ENCODE data around the gene SLC15A5. TPM values are rescaled to one million over a fixed set of nuclear protein-coding genes. Genes with fewer than 3 reads are reported as not detected.

SLC15A5 gene, protein sequence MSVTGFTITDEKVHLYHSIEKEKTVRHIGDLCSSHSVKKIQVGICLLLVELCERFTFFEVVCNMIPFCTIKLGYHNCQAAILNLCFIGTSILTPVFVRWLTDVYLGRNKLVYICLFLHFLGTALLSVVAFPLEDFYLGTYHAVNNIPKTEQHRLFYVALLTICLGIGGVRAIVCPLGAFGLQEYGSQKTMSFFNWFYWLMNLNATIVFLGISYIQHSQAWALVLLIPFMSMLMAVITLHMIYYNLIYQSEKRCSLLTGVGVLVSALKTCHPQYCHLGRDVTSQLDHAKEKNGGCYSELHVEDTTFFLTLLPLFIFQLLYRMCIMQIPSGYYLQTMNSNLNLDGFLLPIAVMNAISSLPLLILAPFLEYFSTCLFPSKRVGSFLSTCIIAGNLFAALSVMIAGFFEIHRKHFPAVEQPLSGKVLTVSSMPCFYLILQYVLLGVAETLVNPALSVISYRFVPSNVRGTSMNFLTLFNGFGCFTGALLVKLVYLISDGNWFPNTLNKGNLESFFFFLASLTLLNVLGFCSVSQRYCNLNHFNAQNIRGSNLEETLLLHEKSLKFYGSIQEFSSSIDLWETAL
- polyA plus RNA-seq (2012; rRNA removed) = not detected in 2 replicates
- not detected in 2 replicates for polyA plus RNA-seq (2012; cell fraction: cytosol; rRNA removed)
- polyA plus RNA-seq (2012; cell fraction: nucleus; rRNA removed) = not detected in 2 replicates

DNA sequence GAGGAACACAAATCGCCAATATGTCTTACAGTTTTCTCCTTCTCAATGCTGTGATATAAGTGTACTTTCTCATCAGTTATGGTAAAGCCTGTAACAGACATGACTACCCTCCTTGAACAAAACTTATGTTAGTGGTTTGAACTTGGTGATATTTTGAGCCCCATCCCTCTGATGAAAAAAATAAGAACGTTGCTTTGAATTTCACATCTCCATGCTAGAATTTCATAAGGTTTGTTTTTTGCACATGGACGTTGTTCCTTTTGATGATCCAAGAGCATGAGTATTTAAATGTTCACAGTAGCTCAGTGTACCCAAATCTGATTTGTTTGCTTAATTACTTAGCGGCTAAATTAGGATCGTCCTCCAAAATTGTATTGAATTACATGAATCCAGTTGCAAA is at the start of gene SLC15A5:
Gene SLC15A5, minus strand, starts transcription at position 101 of the 400 bp plus-strand sequence. Its CDS starts 0 bp downstream, at position 101.
- Histone ChIP-seq H3K9me2 (no peaks in the 10 kb centered on the region), H3K4me3 (ENCODE audit: low read depth in 2 of 2, low read length in 1 of 2) (no peak within 1 kb of the TSS), H3K36me3 (replicated peaks in 1 of 2; ENCODE audit: control insufficient read depth in 1 of 2, insufficient read depth in 2 of 2, low read length in 1 of 2) (no peaks in the 10 kb centered on the region), H3F3A (replicated peaks; ENCODE audit: insufficient read depth) (no peaks in the 10 kb centered on the region), H2AFZ (ENCODE audit: low read depth) (no peak within 1 kb of the TSS), H3K27me3 (ENCODE audit: insufficient read depth) (no peaks in the 10 kb centered on the region), H3K27ac (ENCODE audit: low read depth in 2 of 2, low read length in 1 of 2) (no peak within 1 kb of the TSS), H3K79me2 (ENCODE audit: insufficient read depth) (no peaks in the 10 kb centered on the region), H3K9ac (no peak within 1 kb of the TSS), H4K20me1 (ENCODE audit: insufficient read depth) (no peaks in the 10 kb centered on the region), H3K4me2 (no peak within 1 kb of the TSS), H3K9me3 (no peaks in the 10 kb centered on the region), H3K4me1 (ENCODE audit: control insufficient read depth in 1 of 2, insufficient read depth in 2 of 2, low read depth in 1 of 2, low read length in 1 of 2) (no peaks in the 10 kb centered on the region)
- WGBS (ENCODE audit: low lambda C conversion rate) = 14% methylated on average over 5 of the region's 5 CpGs
- no peak for TF ChIP-seq RAD21 (IDR thresholded peaks at IDR 0.05; ENCODE audit: low read length)
- TF ChIP-seq EP300 (IDR thresholded peaks at IDR 0.05; ENCODE audit: borderline replicate concordance in 1 of 2, low read depth in 1 of 2, low read length in 1 of 2) = no peak
- no peak for TF ChIP-seq YY1 (IDR thresholded peaks at IDR 0.05; ENCODE audit: low read depth)
- TF ChIP-seq NRF1 (IDR thresholded peaks at IDR 0.05; ENCODE audit: low read depth, low read length) = no peak
- TF ChIP-seq TEAD4 (IDR thresholded peaks at IDR 0.05; ENCODE audit: borderline replicate concordance, insufficient read depth) = no peak
- no peak for DNase-seq
- ChIA-PET CTCF (no interaction called here), POLR2A (no interaction called here)

DNA sequence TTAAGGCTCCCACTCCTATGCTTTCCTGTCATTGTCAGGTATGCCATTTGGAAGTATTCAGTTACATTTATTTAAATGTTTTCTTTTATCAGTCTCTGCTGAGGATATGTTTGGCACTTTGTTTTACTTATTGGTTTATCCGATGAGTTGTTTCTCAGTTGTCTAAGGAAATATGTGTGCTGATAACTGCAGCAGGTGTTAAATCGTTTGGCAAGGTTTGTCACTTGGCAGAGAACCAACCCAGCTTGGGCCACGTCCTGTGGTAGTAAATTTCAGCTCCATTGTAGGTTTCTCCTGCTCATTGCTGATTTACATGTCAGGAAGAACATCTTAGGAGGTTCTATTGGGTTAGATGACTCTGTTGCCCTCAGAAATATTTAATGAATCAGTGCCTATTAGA is 47.9 kb upstream of the SLC15A5 start:
- CTCF ChIA-PET = no interaction called here
- DNase-seq = no peak
- Histone ChIP-seq H3K27ac (ENCODE audit: low read depth in 2 of 2, low read length in 1 of 2) (no peak overlapping the region), H3K79me2 (ENCODE audit: insufficient read depth) (no peaks in the 10 kb centered on the region), H3K36me3 (replicated peaks in 1 of 2; ENCODE audit: control insufficient read depth in 1 of 2, insufficient read depth in 2 of 2, low read length in 1 of 2) (no peaks in the 10 kb centered on the region), H3K9ac (no peak overlapping the region), H3K4me2 (no peak overlapping the region), H3K27me3 (ENCODE audit: insufficient read depth) (no peaks in the 10 kb centered on the region), H3K4me3 (ENCODE audit: low read depth in 2 of 2, low read length in 1 of 2) (no peak overlapping the region), H3F3A (replicated peaks; ENCODE audit: insufficient read depth) (no peaks in the 10 kb centered on the region), H2AFZ (ENCODE audit: low read depth) (no peak overlapping the region), H3K9me2 (no peaks in the 10 kb centered on the region), H3K4me1 (ENCODE audit: control insufficient read depth in 1 of 2, insufficient read depth in 2 of 2, low read depth in 1 of 2, low read length in 1 of 2) (no peaks in the 10 kb centered on the region), H3K9me3 (no peaks in the 10 kb centered on the region), H4K20me1 (ENCODE audit: insufficient read depth) (no peaks in the 10 kb centered on the region)
- POLR2A ChIA-PET = no interaction called here
- WGBS (ENCODE audit: low lambda C conversion rate) = 6% methylated on average over 3 of the region's 3 CpGs
- TF ChIP-seq ELF1 (IDR thresholded peaks at IDR 0.05) = no peak
- TF ChIP-seq RFX5 (IDR thresholded peaks at IDR 0.05; ENCODE audit: low read length) = no peak
- TF ChIP-seq, protein P1, sequence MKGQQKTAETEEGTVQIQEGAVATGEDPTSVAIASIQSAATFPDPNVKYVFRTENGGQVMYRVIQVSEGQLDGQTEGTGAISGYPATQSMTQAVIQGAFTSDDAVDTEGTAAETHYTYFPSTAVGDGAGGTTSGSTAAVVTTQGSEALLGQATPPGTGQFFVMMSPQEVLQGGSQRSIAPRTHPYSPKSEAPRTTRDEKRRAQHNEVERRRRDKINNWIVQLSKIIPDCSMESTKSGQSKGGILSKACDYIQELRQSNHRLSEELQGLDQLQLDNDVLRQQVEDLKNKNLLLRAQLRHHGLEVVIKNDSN (IDR thresholded peaks at IDR 0.05; ENCODE audit: borderline replicate concordance, low read depth) = no peak
- TF ChIP-seq, protein P2, sequence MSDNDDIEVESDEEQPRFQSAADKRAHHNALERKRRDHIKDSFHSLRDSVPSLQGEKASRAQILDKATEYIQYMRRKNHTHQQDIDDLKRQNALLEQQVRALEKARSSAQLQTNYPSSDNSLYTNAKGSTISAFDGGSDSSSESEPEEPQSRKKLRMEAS (IDR thresholded peaks at IDR 0.05; ENCODE audit: low read depth) = no peak
- no peak for TF ChIP-seq NFIC (IDR thresholded peaks at IDR 0.05; ENCODE audit: borderline replicate concordance)
- TF ChIP-seq RAD21 (IDR thresholded peaks at IDR 0.05; ENCODE audit: low read length) = no peak
